ENCODE data around the gene TMEM130.
"Not testable (repeated sequence)": the region's sequence is repeated elsewhere in the genome, so short reads cannot be mapped to it uniquely, and the experiment has no call there.

TMEM130 gene

DNA sequence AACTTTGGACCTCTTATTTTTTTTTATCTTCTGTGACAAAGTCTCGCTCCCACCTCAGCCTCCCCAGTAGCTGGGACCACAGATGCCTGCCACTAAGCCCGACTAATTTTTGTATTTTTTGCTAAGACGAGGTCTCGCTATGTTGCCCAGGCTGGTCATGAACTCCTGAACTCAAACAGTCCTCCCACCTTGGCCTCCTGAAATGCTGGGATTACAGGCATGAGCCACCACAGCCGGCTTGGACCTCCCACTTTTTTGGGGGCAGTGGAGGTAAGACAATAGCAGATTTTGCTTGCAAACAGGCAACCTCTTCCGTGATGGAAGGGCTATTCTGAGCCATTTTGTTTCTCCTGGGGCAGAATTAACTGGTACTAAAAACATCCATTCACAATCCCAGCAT is 7.3 kb upstream of the TMEM130 start:
- no peak for DNase-seq

DNA sequence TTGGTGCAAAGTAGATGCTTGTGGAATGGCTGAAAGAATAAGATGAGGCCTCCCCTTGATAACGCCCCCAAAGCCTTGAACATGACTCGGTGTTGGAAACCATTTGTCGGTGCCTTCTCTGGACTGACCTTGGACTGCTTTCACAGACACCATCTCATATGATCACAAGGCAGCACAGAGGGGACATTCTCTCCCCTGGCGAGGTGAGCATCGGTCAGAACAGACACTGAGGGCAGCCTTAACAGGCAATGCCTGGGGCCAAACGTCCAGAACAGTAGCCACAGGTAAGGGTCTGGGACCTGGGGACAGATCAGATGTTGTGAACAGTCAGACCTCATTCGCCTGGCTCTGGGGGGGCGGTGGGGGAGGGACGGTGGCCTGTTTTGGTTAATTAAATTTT is 5.7 kb upstream of the TMEM130 start:
- DNase-seq, result no peak

DNA sequence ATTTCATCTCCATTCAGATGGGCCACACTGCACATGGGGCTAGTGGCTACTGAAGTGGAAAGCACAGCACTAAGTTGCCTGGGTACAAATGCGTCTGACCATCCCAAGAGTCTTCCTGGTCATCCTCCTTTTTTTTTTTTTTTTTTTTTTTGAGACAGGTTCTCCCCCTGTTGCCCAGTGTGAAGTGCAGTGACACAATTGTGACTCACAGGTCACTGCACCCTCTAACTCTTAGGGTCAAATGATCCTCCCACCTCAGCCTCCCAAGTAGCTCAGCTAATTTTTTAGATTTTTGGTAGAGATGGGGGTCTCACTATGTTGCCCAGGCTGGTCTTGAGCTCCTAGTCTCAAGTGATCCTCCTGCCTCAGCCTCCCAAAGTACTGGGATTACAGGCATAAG is 5.1 kb upstream of the TMEM130 start:
- DNase-seq, result no peak

DNA sequence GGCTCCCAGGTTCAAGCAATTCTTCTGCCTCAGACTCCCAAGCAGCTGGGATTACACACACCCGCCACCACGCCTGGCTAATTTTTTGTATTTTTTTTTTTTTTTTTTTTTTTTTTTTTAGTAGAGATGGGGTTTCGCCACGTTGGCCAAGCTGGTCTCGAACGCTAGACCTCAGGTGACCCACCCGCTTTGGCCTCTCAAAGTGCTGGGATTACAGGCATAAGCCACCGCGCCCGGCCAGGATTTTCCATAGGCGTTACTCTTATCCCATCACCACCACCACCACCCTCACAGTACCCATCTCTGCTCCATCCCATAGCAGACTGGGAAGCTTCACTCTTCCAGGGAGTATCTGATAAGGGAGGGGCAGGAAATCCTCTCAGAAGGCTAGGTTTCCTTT is 3.8 kb upstream of the TMEM130 start:
- DNase-seq, result not testable (repeated sequence)

DNA sequence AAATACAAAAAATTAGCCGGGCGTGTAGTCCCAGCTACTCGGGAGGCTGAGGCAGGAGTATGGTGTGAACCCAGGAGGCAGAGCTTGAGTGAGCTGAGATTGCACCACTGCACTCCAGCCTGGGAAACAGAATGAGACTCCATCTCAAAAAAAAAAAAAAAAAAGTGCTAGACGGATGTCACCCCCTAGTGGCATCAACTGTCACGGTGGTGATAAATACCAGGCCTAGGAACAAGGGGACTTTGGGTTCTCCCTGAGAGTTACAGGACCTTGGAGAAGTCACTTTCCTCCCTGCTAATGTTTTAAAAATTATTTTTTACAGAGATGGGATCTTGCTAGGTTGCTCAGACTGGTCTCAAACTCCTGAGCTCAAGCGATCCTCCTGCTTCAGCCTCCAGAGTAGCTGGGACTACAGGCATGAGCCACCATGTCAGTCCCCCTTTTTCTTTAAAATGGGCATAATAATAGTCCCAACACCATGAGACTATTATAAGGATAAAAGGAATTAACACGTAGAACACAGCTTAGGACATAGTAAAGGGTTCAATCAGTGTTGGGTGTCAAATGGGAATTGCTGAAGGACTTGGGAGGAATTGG is 2.6 kb upstream of the TMEM130 start:
- peak; percentile 76 for DNase-seq

DNA sequence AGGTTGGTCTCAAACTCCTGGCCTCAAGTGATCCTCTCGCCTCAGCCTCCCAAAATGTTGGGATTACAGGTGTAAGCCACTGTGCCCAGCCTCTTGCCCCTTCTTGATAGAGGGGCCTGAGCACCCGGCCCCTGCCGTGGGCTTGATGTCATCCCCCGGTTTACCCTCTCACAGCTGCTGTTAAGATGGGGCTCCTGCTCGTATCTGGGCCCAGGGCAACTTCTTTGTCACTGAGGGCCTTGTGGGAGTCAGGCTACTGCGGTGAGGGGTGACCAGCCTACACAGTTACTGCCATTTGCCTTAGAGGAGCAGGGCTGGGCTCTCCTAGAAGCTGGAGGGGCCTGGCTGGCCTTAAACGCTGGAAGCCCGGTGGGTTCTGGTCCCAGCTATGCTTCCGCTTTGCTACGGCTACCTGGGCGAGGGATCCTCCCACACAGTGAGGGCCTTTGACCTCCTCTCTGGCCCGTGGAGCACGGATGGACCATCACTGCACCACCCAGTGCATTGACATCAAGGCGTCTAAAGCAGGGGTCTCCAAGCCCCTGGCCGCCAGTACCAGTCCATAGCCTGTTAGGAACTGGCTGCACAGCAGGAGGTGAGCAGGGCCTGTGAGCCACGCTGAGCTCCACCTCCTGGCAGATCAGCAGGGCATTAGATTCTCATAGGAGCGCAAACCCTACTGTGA is 1.1 kb upstream of the TMEM130 start:
- DNase-seq, result no peak

DNA sequence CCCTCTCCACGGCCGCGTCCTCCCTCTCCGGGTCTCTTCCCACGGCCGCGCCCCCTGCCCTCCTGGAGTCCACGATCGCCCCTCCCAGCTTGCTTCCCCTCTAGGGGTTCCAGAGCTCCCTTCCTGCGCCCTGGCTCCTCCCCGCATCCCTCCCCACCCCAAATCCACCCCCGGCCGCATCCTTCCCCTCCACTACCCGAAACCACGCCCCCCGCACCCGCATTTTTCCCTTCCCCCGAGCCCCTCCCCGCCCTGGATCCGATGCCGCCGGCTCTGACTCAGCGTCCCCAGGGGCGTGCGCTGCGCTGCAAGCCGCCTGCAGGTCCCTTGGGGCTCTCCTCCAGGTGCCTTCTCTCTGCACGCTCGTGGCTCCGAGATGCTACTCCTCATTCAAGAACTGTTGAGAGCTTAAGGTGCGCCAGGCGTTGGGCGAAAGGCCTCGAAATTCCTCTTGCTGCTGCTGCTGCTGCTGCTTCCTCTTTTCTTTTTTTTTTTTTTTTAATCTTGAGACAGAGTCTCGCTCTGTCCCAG is 372 bp upstream of the TMEM130 start:
- peak; percentile 69 for DNase-seq

DNA sequence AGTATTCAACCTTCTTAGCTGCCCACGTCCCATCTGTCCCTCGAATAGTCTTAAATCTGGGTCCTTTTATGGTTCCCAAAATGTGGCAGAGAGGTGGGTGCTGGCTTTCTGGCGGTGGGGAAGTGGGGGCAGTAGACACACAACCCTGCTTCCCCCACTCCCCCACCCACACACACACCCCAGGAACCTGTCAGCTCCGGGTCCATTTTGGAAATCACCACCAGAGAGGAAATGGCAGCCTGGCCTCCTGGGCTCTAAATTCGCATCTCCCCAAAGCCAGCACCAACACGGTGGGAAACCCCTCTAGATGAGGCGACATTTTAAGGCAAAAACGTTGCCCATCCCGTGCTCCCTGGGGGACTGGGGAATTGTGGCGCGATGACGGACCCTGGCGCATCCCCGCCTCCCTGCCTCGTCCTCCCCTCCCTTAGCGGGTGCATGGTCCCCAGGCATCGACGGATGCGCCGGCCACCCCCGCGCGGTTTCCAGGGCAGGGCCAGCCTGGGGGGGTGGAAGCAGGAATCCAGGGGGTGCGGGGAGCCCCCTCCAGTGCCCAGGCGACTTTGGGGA is 702 bp downstream of the TMEM130 start:
- no peak for DNase-seq

DNA sequence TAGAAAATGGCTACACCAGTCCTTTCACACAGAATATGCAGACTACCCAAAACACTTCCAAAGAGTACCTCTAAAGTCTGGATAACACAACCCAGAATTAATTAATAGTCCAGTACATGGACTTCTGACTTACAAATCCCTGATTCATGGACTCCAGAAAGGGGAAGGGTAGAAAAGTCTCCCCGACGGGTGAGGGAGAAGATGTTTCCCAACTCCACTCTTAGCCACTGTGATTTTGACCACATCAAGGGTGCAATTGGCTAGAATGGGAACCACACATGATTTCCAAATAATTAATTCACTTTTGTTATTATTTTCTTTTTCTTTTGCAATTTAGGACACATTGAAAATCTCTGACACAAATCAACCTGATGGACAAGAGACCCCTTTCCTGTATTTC is 1.4 kb downstream of the TMEM130 start:
- peak; percentile 15 for DNase-seq

DNA sequence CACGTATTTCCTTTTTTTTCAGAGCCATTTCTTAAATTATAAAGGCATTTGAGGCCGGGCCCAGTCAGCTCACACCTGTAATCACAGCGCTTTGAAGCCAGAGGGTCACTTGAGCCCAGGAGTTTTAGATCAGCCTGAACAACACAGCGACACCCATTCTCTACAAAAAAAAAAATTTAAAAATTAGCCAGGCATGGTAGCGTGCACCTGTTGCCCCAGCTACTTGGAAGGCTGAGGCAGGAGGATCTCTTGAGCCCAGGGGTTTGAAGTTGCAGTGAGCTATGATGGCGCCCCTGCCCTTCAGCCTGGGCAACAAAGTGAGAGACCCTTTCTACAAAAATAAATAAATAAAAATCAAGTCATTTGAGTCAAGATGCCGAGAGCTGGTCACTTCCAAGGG is 3.0 kb downstream of the TMEM130 start:
- no peak for DNase-seq

DNA sequence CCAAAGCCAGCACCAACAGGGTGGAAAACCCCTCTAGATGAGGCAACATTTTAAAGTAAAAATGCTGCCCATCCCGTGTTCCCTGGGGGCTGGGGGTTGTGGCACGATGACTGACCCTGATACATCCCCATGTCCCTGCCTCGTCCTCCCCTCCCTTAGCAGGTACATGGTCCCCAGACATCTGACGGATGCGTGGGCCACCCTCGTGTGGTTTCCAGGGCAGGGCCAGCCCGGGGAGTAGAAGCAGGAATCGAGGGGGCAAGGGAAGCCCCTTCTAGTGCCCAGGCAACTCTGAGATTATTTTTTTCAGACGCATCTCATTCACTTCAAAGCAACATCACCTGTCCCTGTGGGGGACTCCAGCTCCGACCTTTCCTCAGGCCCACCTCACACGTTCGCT is 3.5 kb downstream of the TMEM130 start:
- no peak for DNase-seq

DNA sequence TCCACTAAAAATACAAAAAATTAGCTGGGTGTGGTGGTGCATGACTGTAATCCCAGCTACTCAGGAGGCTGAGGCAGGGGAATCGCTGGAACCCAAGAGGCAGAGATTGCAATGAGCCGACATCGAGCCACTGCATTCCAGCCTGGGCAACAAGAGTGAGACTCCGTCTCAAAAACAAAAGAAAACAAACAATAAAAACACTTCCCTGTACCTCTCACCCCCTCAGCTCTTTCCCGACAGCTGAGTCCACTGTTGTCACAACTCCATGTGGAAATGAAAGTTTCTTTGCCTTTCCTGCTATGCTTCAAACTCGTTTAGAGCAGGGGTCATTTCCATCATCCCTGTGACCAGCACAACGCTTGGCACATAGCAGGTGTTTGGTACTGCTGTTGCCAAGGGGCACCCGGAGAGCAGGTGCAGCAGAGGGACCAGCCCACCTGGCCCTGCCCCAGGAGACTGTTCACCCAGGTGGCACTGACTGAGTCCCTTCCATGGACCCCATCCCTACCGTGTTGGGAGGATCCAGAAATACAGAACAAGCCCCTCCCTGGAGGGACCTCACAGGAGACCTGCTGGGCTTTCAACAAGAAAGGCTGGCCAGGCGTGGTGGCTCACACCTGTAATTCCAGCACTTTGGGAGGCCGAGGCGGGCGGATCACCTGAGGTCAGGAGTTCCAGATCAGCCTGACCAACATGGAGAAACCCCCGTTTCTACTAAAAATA is 4.9 kb downstream of the TMEM130 start:
- DNase-seq, result no peak

DNA sequence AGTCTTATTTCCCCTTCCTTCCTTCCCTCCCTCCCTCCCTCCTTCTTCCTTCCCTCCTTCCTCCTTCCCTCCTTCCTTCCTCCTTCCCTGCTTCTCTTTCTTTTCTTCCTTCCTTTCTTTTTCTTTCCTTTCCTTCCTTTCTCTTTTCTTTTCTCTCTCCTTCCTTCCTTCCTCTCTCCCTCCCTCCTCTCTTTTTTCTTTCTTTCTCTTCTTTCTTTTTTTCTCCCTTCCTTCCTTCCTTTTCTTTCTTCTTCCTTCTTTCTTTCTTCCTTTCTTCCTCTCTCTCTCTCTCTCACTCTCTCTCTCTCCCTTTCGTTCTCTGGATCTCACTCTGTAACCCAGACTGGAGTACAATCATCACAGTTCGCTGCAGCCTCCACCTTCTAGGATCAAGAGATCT is 6.2 kb downstream of the TMEM130 start:
- no peak for DNase-seq

DNA sequence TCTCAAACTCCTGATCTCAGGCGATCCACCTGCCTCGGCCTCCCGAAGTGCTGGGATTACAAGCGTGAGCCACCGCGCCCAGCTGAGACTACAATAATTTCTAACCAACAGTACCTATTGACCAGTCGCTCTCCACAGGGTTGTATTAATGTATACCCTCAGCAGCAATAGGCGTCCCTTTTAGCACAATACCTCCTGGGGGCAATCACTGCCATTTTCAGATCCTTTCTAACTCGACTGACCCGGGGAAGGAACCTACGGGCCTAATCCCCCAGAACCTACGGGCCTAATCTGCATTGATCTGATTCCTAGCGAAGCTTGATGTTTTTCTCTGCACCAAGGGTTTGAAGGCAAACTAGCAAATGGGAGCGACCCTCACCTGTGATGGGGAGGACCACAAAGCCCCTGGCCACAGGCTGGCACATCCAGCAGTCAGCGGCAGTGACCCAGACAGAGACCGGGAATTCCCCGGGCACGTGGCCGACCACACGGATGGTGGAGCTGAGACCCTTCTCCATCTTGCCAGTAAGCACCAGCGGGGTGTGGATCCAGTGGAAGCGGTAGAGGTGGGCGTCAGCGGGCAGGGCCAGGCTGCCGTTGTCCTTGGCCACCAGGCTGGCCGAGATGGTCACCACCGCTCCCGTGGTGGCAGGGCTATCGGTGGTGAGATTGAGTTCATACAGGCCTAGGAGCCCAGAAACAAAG is 6.9 kb downstream of the TMEM130 start:
- no peak for DNase-seq

DNA sequence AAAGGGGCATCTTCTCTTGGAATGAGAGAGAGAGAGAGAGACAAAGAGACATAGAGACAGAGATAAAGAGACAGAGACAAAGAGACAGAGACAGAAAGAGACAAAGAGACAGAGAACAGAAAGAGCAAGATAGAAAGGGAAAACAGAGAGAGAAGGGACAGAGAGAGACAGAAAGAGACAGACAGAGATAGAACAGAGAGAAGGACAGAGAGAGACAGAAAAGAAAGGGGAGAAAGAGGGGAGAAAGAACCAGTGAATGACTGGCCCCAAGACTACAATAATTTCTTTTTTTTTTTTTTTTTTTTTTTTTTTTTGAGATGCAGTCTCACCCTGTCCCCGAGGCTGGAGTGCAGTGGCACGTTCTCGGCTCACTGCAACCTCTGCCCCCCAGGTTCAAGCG is 7.6 kb downstream of the TMEM130 start:
- no peak for DNase-seq

DNA sequence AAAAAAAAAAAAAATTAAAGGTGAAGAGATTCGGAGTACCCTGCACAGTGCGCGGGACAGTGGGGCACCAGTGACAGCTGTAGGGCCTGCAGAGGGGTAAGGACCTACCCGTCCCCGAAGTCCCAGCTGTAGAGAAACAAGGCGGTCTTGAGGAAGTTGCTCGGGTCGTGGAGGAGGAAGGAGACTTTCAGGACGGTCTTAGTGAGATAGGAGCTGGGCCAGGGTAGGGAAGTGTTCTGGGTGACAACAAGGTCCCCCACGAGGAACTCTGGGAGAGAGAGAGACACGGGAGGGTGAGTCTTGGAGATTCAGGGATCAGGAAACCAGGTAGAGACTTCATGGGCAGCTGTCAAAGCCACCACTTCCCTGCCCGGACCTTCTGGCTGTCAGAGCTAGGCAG is 9.7 kb downstream of the TMEM130 start:
- no peak for DNase-seq

DNA sequence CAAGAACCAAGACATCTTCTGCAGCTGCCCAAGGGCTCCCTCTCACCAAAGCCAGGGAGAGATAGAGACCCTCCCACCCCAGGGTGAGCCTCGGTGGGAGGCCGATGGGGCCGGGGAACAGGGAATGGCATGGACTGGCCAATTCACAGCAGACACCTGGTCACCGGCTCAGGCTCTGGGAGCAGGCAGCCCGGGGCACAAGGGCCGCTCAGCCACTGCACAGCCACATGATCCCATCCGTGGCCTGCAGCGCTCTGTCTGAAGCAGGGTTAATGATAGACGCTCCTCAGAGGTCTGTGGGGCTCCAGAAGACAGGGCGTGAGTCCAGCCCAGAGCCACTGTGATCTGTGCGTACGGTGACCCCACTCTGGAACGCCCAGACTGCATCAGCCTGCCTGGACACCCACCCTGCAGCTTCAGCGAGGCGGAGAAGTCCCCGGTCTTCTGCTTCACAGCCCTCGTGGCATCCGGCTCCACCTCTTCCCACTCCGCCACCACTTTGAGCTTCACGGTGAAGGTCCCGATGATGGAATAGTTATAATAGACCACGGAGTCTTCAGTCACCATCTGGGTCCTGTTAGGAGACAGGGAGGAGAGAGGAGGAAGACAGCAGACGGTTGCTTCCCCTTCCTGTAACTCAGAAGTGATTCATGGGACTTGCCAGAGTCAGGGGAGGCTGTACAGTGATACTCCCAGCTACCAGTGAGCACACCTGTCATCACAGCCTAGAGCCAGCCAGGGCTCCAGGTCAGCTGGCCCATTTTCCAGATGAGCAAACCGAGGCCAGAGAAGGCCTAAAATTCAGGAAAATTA is 14.0 kb downstream of the TMEM130 start:
- no peak for DNase-seq

DNA sequence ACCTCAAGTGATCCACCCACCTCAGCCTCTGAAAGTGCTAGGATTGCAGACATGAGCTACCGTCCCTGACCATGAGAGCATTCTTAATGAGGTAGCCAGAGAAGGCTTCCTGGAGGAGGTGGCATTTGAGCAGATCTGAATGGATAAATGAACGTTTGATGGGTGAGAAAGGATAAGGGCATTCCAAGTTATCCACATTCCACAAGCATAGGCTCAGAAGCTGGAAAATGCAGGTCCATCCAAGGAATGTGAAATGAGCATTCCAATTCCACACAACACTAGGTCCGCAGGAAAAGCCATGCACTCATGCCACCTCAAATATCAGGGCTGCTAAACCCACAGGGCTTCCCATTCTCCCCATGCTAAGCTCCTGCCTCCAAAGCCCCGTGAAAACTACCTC is 17.0 kb downstream of the TMEM130 start:
- DNase-seq, result no peak

DNA sequence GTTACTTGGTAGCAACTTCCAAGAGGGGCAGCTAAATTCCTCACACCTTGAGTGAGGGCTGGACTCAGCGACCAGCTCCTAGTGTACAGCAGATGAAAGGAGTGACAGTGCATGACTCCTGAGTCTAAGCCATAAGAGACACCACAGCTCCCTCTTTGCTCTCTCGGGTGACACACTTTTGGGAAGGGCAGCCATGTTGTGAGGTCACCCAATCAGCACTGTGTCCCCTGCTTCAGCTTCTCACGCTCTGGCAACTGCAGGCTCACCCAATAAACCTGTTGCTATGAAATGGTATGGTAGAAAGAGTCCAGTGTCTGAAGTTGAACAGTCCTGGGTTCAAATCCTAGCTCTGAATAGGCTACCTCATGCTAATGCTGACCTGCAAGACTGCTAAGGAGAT is 20.9 kb downstream of the TMEM130 start:
- DNase-seq, result no peak

DNA sequence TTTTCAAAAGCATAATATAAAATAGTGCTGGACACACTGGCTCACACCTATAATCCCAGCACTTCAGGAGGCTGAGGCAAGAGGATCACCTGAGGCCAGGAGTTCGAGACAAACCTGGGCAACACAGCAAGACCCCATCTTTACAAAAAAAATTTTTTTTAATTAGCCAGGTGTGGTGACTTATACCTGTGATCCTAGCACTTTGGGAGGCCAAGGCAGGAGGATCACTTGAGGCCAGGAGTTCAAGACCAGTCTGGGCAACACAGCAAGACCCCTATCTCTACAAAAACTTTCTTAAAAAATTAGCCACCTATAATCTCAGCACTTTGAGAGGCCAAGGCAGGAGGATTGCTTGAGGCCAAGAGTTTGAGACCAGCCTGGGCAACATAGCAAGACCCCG is 27.3 kb downstream of the TMEM130 start:
- not testable (repeated sequence) for DNase-seq

DNA sequence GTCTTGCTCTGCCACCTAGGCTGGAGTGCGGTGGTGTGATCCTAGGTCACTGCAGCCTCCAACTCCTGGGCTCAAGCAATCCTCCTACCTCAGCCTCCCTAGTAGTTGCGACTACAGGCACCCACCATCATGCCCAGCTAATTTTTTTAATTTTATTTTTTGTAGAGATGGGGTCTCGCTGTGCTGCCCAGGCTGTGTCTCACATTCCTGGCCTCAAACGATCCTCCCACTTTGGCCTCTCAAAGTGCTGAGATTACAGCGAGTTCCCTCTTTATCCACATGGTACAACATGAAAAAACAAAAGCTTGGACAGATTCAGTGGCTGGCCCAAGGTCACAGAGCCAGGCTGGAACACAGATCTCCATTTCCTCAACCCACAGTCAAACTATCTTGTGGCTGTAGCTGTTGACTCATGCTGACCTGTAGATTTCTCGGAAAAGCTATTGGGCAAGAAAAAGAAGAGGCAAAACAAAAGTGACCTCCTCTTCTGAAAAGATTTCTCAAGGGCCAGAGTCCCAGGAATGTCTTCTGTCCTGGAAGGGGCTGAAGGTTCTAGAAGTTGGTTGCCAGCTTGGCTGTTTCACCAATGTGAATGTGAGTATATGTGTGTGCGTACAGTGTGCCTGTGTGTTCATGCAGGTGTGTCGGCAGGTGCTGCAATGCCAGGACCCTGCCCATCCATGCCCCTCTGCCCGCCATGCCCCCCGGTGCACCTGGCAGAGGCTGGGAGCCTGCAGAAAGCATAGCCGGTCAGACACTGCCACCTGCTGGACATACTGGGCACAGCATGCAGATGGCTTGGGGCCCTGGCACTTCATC is 28.4 kb downstream of the TMEM130 start:
- peak; percentile 65 for DNase-seq
